Gastroesophageal sphincter (tissue), 3 donors: ENCODE measurements around the gene HOXB7.

Experiments
- CTCF ChIP-seq, 4 experiments: fragments of 200-600 bp in 2 of 4; fragments of 450-650 bp in 2 of 4; sonication (generic) in 1 of 4; IDR thresholded peaks; one replicate each; pipeline ENCODE4 v1.5.1; 2017 to 2019; ENCODE audit warnings: antibody characterized with exemption in 4 of 4, mild to moderate bottlenecking in 2 of 4, moderate library complexity in 2 of 4
- POLR2A ChIP-seq, 2 donors: fragments of 450-650 bp; IDR thresholded peaks; one replicate each; pipeline ENCODE4 v1.6.1; 2017; ENCODE audit warnings: antibody characterized with exemption in 2 of 2, mild to moderate bottlenecking in 2 of 2, moderate library complexity in 1 of 2

DNA sequence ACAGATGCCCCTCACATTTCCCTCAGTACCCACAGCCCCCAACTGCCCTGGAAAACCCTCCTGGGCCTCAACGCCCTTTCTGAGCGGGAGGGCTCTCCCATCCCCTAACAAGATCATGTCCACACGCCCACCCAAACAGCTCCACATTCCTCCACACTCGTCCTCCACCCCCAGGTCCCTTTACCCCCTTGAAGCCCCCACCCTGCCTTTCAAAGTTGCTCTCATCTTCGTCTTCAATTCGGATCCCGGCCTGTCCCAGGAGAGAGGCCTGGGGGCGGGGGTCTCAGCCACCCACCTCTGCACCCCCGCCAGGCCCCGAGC, 47.0 kb downstream of the HOXB7 start:
- TF ChIP-seq POLR2A (IDR thresholded peaks at IDR 0.05) (no peak), CTCF (IDR thresholded peaks at IDR 0.05) (no peak)
